ENCODE measurements around the gene LRRC8B.

- TF ChIP-seq CTCF (IDR thresholded peaks at IDR 0.05; ENCODE audit: insufficient read depth, low read length, poor library complexity, severe bottlenecking) (no peak), EZH2phosphoT487 (conservative IDR thresholded peaks at IDR 0.05; ENCODE audit: low read length) (no peak)
These were observed 59.6 kb downstream of the LRRC8B start for GRCh38 chr1:89584211-89584610.

All from SU-DHL-6 (cell line).